Stimulated activated CD8-positive, alpha-beta memory T cell treated with anti-CD3 and anti-CD28 coated beads, Interleukin-7, amount 100 ng/mL, for 1 hour (primary cell): ENCODE data around the gene ART5.
"Not testable (repeated sequence)": the region's sequence is repeated elsewhere in the genome, so short reads cannot be mapped to it uniquely, and the experiment has no call there.

Source experiments
- DNase-seq, 2 donors: peaks; one replicate each; pipeline ENCODE4 v3.0.0-alpha.2; 2020; ENCODE audit warnings: low read depth in 2 of 2

Gene ART5

GRCh38 chr11:3622521-3622920 lies 19.3 kb downstream of the ART5 start:
- DNase-seq, result no peak

GRCh38 chr11:3617990-3618389 lies 23.8 kb downstream of the ART5 start:
- DNase-seq, result no peak

- no peak for DNase-seq
Measured at GRCh38 chr11:3616721-3617460, 24.9 kb downstream of the ART5 start.

- no peak for DNase-seq
Measured at GRCh38 chr11:3615998-3616397, 25.8 kb downstream of the ART5 start.

- no peak for DNase-seq
Measured at GRCh38 chr11:3614742-3615171, 27.0 kb downstream of the ART5 start.

GRCh38 chr11:3613998-3614741 lies 27.6 kb downstream of the ART5 start:
- no peak for DNase-seq

- no peak for DNase-seq
Measured at GRCh38 chr11:3611976-3612678, 29.7 kb downstream of the ART5 start.

GRCh38 chr11:3610846-3611245 lies 30.9 kb downstream of the ART5 start:
- no peak for DNase-seq

- DNase-seq, result no peak
Measured at GRCh38 chr11:3609416-3610265, 32.2 kb downstream of the ART5 start.

GRCh38 chr11:3605771-3606203 lies 36.0 kb downstream of the ART5 start:
- DNase-seq, result no peak

GRCh38 chr11:3605283-3605662 lies 36.5 kb downstream of the ART5 start:
- DNase-seq, result no peak

GRCh38 chr11:3604167-3604566 lies 37.6 kb downstream of the ART5 start:
- no peak for DNase-seq

- DNase-seq, result not testable (repeated sequence)
Measured at GRCh38 chr11:3600201-3600600, 41.6 kb downstream of the ART5 start.

GRCh38 chr11:3597743-3598142 lies 44.0 kb downstream of the ART5 start:
- not testable (repeated sequence) for DNase-seq

- not testable (repeated sequence) for DNase-seq
Measured at GRCh38 chr11:3591326-3591725, 50.5 kb downstream of the ART5 start.

- not testable (repeated sequence) for DNase-seq
Measured at GRCh38 chr11:3590193-3590592, 51.6 kb downstream of the ART5 start.

GRCh38 chr11:3588776-3589175 lies 53.0 kb downstream of the ART5 start:
- not testable (repeated sequence) for DNase-seq
